T-helper 2 cell (primary cell): Measurements from ENCODE around the gene HTD2.
"Not testable (repeated sequence)": the region's sequence is repeated elsewhere in the genome, so short reads cannot be mapped to it uniquely, and the experiment has no call there.

Source experiments
- DNase-seq, 5 experiments: peaks; one replicate each; pipeline versions ENCODE4 v3.0.0 to v3.0.0-alpha.2; 2012 to 2022

Gene HTD2

GRCh38 chr3:58333206-58334012 lies 27.1 kb downstream of the HTD2 start:
- peak in 2 of 5 experiments; percentile 6 to 66 for DNase-seq

- DNase-seq: no peak
These were observed 27.6 kb downstream of the HTD2 start for GRCh38 chr3:58334013-58334321.

GRCh38 chr3:58334506-58334884 lies 28.2 kb downstream of the HTD2 start:
- DNase-seq: no peak

GRCh38 chr3:58335652-58335947 lies 29.3 kb downstream of the HTD2 start:
- DNase-seq: no peak

GRCh38 chr3:58336135-58336882 lies 30.0 kb downstream of the HTD2 start:
- no peak for DNase-seq

- DNase-seq: no peak
These were observed 30.9 kb downstream of the HTD2 start for GRCh38 chr3:58337190-58337589.

GRCh38 chr3:58339146-58339545 lies 32.8 kb downstream of the HTD2 start:
- DNase-seq: not testable (repeated sequence)

GRCh38 chr3:58340594-58341244 lies 34.4 kb downstream of the HTD2 start:
- DNase-seq: no peak

GRCh38 chr3:58341376-58341775 lies 35.1 kb downstream of the HTD2 start:
- DNase-seq: no peak

GRCh38 chr3:58342676-58343075 lies 36.4 kb downstream of the HTD2 start:
- no peak for DNase-seq

- no peak for DNase-seq
These were observed 39.1 kb downstream of the HTD2 start for GRCh38 chr3:58345457-58345856.

GRCh38 chr3:58346368-58346767 lies 40.0 kb downstream of the HTD2 start:
- DNase-seq: no peak

- DNase-seq: no peak
These were observed 41.7 kb downstream of the HTD2 start for GRCh38 chr3:58347984-58348383.

- peak in 1 of 5 experiments; percentile 88 for DNase-seq
These were observed 43.7 kb downstream of the HTD2 start for GRCh38 chr3:58349792-58350626.

- DNase-seq: peak in 1 of 5 experiments; percentile 53
These were observed 44.3 kb downstream of the HTD2 start for GRCh38 chr3:58350627-58351013.

GRCh38 chr3:58351920-58352319 lies 45.6 kb downstream of the HTD2 start:
- no peak for DNase-seq

GRCh38 chr3:58352626-58353025 lies 46.3 kb downstream of the HTD2 start:
- no peak for DNase-seq

- peak in 2 of 5 experiments; percentile 39 to 87 for DNase-seq
These were observed 47.6 kb downstream of the HTD2 start for GRCh38 chr3:58353722-58354553.

- DNase-seq: no peak
These were observed 48.9 kb downstream of the HTD2 start for GRCh38 chr3:58355179-58355578.

GRCh38 chr3:58356054-58356453 lies 49.7 kb downstream of the HTD2 start:
- no peak for DNase-seq

- no peak for DNase-seq
These were observed 51.1 kb downstream of the HTD2 start for GRCh38 chr3:58357402-58357801.

- DNase-seq: peak in 1 of 5 experiments; percentile 68
These were observed 51.8 kb downstream of the HTD2 start for GRCh38 chr3:58358092-58358491.
